HG02840 (cell line): ENCODE measurements around the gene AKT3.
"Not testable (repeated sequence)": the region's sequence is repeated elsewhere in the genome, so short reads cannot be mapped to it uniquely, and the experiment has no call there.

Experiments
- ATAC-seq: cut with Tn5 transposase; IDR thresholded peaks from one replicate; pipeline ENCODE4 v1.9.1; 2021; ENCODE audit warnings: mild to moderate bottlenecking, moderate library complexity, moderate number of reproducible peaks; ENCODE audit not compliant: unreplicated experiment, low FRiP score

AKT3 gene

GRCh38 chr1:243850202-243850451 lies at the start of gene AKT3:
Gene AKT3 (minus strand): TSS chr1:243850243. CDS start chr1:243843170, 7,073 bp downstream.
- ATAC-seq = peak; percentile 66

DNA sequence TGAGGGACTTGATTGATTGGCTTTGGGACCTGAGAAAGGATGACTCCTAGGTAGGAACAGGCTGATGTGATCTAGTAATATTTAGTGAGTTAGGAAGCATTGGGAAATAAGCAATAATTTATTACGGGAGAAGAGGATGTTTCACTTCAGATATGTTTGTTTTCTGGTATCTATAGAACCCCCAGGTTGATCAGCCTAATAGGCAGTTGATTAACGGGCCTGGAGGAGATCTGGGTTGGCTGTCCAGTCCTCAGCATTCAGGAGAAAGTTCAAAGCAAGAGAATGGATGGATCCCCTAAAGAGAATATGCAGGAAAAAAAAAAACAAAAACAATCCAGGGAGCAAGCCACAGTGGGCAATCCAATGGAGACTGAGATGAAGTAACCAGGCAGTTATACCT lies 48.2 kb upstream of the AKT3 start:
- no peak for ATAC-seq

GRCh38 chr1:243896313-243896712 lies 46.3 kb upstream of the AKT3 start:
- no peak for ATAC-seq

- ATAC-seq = no peak
Measured at GRCh38 chr1:243892456-243892855, 42.4 kb upstream of the AKT3 start.

- ATAC-seq = no peak
Measured at GRCh38 chr1:243890576-243890975, 40.5 kb upstream of the AKT3 start.

GRCh38 chr1:243885806-243886205 lies 35.8 kb upstream of the AKT3 start:
- no peak for ATAC-seq

DNA sequence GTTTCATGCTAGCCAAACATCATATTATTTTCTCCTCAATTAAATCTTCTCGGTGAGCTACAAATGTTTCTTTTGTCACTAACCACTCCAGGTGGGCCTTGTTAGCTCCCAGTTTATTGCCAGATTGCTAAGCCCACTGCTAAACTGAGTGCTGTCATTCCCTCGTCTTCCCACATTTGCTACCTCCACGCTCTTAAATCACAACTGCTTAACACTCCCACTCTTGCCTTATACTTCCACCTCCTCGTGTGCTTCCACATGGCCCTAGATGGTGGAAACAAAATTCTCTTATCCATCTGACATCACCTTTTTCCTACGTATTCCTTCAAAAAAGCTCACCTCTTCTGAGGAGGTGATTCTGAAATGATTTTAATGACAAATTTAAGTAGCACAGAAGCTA lies 34.6 kb upstream of the AKT3 start:
- no peak for ATAC-seq

DNA sequence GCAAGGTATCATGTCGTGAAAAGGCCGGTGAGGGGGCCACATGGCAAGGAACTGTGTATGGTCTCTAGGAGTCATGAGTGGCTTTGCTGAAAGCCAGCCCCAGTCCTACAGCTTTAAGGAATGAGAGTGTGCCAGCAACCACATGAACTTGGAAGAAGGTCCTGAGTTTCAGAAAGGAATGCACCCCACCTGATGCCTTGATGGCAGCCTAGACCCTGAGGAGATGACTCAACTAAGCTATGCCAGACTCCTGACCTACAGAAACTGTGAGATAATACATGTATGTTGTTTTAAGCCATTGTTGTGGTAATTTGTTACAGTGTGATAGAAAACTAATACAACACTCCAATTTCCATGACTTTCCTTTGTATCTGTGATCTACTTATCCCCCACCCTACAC lies 33.5 kb upstream of the AKT3 start:
- no peak for ATAC-seq

DNA sequence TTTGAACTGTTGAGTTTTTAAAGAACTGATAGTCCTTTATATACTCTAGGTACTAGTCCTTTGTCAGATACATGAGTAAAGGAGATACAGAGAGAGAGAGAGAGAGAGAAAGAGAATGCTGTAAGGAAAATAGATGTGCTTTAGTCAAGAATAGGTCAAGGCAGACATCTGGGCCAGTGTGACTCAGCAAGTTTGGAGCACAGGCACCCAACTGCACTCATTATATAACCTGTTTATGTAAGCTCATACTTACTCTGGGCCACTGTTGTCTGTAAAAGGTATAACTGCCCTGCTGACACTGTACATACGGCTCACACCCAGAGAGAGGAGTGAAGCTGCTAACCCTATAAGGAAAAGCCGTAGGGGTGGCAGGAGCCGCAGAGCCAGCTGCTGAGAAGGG lies 32.2 kb upstream of the AKT3 start:
- no peak for ATAC-seq

DNA sequence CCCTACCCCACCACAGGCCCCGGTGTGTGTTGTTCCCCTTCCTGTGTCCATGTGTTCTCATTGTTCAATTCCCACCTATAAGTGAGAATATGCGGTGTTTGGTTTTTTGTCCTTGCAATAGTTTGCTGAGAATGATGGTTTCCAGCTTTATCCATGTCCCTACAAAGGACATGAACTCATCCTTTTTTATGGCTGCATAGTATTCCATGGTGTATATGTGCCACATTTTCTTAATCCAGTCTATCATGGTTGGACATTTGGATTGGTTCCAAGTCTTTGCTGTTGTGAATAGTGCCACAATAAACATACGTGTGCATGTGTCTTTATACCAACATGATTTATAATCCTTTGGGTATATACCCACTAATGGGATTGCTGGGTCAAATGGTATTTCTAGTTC lies 27.0 kb upstream of the AKT3 start:
- not testable (repeated sequence) for ATAC-seq

DNA sequence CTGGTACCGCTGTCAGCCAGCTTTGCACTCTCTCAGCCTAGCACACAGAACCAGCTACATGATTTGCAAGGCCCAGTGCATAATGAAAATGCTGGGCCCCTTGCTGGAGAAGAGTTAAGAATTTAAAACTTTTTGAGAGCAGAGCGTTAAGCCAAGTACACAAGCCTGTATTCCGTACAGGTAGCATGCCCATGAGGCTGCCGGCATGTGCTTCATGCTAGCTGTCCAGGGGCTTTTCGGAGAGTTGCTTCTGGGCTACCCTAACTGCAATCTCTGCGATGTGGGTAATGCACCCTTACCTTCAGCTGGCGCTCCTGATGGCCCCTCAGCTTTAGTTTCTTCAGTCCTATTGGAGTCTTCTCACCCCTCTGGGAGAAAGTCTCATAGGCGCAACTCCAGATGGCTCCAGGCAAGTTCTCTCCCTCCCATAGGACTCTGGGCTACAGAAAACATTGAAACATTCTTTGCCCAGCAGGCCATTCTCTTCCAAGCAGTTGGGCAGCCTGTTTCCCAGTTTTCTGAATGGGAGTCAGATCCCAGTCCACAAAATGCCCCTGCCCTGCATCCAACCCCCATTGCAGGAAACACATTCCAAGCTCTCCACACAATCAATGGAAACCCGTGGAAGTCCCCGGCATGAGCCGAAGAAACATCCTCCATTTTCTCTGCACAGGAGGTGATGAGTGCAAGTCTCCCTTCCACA lies 5.7 kb upstream of the AKT3 start:
- ATAC-seq = no peak

GRCh38 chr1:243851765-243852164 lies 1.7 kb upstream of the AKT3 start:
- ATAC-seq = no peak

DNA sequence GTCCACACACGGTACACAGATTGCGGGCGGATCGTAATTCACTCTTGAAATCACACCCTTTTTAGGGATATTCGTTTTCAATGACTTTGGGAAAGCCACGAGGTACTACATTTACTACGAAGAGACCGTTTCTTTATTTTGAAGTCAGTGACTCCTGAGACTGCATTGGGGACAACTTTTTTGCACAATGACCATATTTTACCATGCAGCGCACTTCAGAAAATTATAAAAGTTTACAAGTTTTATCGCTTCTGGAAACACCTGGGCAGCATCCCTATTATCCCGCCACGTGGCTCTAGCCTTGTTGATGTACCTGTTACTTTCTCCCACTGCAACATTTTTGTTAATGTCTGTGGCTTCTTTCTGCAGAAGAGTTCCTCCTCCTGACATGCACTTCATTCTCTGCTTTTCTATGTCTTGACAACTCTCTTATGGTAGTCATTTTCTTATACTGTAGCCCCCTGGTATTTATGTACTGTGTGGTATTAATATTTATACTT lies 1.3 kb upstream of the AKT3 start:
- ATAC-seq = no peak

DNA sequence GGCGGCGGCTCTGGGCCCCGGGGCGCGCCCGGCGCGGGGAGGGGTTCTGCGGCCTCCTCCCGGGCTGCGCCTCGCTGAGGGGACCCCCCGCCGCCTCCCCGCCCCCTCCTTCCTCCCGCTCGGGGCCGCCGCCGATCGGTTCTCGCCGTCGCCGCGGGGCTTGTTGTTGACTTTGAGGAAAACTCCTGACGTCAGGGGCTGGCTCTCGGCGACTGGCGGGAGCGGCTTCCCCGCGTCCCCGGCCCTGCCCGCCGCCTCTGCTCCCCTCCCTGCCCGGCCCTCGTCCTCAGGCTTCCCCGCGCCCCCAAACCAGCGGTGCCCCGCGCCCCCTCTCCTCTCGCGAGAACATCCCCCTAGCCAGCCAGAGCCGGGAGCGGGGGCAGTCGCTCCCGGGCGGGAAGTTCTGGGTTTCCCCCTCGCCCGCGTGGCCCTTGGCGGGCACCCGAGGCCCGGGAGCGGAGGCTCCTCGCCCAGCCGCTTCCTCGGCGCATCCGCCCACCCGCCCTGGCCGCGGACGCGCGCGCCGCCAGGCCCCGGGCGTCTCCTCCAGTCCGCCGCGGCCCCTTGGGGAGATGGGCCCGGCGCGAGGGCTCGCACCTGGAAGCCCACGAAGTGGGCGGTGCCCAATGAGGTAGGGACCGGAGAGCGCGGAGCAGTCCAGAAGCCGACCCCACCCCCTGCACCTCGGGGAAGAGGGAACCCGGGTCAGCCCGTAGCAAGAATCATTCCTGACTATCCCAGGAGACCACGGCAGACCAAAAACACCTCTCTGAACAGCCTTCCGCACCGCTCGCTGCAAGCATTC lies 611 bp upstream of the AKT3 start:
- ATAC-seq = peak; percentile 42

- peak; percentile 23 for ATAC-seq
Measured at GRCh38 chr1:243849421-243850201, 432 bp downstream of the AKT3 start.

DNA sequence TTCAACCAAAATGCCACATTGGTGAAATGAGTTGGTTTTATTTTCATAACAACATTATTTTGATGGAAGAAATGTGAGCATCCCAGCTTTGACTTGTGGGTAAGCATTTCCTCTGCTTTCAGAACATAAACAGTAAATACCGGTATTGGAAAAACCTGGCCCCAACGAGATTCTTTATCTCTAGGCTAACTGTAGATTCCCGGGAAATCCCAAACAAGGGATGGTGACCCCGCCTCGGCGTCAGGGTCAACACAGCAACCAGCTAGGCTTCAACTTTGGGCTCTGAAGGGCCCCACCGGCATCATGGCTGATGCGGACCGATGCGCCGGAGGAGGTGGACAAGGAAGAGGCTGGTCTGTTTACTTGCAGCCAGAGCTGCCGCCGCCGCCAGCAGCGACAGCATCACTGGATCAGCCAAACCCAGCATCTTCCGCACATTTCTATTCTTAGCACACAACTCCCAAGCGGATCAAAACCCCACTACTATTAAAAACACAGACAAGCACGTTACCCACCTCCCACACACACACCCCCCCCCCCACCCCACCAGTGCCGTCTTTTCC lies 1.1 kb downstream of the AKT3 start:
- peak; percentile 13 for ATAC-seq

- ATAC-seq = no peak
Measured at GRCh38 chr1:243848165-243848857, 1.7 kb downstream of the AKT3 start.

DNA sequence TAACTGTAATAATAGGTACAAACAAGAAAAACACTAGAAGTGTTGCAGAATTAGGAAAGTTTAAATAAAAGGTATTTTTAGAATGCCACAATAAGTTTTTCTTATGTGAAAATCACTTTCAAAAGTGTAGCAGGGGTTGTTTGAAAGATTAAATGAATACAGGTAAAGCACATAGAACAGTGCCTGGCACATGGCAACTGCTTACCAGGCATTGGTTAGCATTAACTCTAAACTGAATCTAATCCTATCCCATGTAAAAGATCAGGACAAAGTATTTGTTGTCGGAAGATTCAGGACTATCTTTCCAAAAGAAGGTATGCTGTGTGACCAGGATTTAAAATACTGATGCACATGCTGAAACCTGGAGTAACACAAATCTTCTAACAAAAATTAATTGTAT lies 3.3 kb downstream of the AKT3 start:
- no peak for ATAC-seq

DNA sequence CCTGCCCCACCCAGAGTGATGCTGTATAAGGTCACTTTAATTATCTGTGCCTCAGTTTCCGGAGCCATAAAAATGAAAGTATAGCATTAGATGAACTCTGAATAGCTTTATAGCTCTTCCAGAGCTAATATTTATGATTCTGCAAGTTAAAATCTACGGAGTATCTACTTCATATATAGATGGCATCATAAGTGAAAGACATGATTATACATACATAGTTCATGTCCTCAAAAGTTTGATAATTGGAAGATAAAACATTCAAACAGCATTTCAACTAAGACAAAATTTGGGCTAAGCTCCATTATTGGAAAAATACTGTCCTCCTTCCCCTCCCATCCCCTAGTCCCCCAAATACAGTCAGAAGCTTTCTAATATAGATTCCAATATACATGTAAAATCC lies 4.2 kb downstream of the AKT3 start:
- ATAC-seq = no peak

DNA sequence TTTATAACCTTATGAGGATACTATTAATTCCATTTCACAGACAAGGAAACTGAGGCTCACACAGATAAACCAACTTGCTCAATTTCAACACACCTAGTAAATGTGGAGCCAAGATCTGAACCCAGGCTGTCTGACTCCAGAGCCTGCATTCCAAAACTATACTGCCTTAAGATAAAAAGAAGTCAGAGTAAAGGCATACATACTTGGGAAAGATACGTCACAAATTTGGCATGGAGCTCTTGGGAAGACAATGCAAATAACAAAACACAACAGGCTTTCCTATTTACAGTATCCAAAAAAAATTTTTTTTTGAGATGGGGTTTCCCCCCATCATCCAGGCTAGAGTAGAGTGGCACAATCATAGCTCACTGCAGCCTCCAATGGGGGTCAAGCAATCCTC lies 5.9 kb downstream of the AKT3 start:
- no peak for ATAC-seq
